Osteocyte (in vitro differentiated cells): Measurements from ENCODE around the gene SCLT1. TPM values are rescaled to one million over a fixed set of nuclear protein-coding genes. Genes with fewer than 3 reads are reported as not detected.
A peak's percentile ranks its signal among the peaks of the same experiment; 100 is the strongest.

Experiments
- DNase-seq: peaks from one replicate; pipeline ENCODE4 v3.0.0; 2021; ENCODE audit warnings: mixed read lengths; ENCODE audit not compliant: unreplicated experiment; ENCODE audit errors: extremely low spot score
- H3K27ac Mint-ChIP-seq: one replicate; pipeline ENCODE4 v1.8.0; 2021; ENCODE audit warnings: mild to moderate bottlenecking, mixed read lengths; ENCODE audit not compliant: unreplicated experiment
- H3K27me3 Mint-ChIP-seq: one replicate; pipeline ENCODE4 v1.8.0; 2021; ENCODE audit warnings: mixed read lengths; ENCODE audit not compliant: unreplicated experiment
- H3K36me3 Mint-ChIP-seq: one replicate; pipeline ENCODE4 v1.8.0; 2021; ENCODE audit warnings: mixed read lengths; ENCODE audit not compliant: unreplicated experiment
- H3K4me1 Mint-ChIP-seq: one replicate; pipeline ENCODE4 v1.8.0; 2021; ENCODE audit warnings: mixed read lengths; ENCODE audit not compliant: unreplicated experiment
- H3K4me3 Mint-ChIP-seq: one replicate; pipeline ENCODE4 v1.8.0; 2021; ENCODE audit warnings: mild to moderate bottlenecking, moderate library complexity, mixed read lengths; ENCODE audit not compliant: unreplicated experiment
- H3K9me3 Mint-ChIP-seq: one replicate; pipeline ENCODE4 v1.8.0; 2021; ENCODE audit warnings: mixed read lengths; ENCODE audit not compliant: unreplicated experiment
- CTCF ChIP-seq: fragments of 200-600 bp; sonication (generic); IDR thresholded peaks from 2 replicates; pipeline ENCODE4 v1.5.0; 2021; ENCODE audit warnings: antibody characterized with exemption, mild to moderate bottlenecking, moderate library complexity
- long read RNA-seq: library from polyadenylated mRNA; unstranded; transcript quantifications from one replicate; pipeline ENCODE4 v2.0.0, GENCODE V29; 2021
- total RNA-seq: library from RNA; stranded (reverse); gene quantifications from 2 replicates; pipeline ENCODE4 v1.2.1, GENCODE V29; 2021

SCLT1 gene
- 13.6 and 14.0 TPM in 2 replicates for total RNA-seq
- long read RNA-seq, partial matches to known transcripts: 31 of 45 reads
- long read RNA-seq, other reads (novel, unspliced or antisense): 7 of 45 reads

DNA sequence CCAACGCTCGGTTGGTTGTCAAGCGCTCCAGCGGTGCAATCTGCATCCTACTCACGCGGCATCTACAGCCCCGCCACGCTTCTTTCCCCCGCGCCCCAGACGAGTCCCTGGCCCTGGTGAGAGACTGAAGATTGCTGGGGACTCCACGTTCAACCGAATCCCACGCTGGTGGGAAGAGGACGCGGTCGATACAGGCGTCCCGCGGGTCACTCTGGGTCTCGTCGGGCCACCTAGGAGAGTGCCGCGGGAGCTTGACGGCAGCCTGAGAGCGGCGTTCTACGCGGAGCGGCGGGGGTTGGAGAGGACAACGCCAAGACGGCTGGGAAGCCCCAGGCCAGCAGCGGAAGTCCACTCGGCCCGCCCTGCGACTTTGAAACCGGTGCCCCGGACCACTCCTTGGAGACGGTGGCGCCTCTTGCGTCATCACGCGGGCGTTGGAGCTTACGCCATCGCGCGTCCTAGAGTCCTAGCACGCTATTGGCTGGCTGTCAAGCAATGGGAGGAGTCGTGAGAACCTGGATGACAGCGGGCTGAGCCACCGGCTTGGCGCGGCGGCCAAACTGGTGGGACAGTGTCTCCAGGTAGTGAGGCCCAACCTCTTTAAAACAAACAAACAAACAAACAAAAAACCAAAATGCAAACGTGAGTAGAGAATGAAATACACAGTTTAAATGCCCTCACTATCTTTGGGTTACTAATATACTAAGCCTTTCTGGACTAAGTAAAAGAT is at the start of gene SCLT1:
Gene SCLT1 (minus strand): TSS at position 349 of the 730 bp plus-strand sequence. CDS start 436 bp downstream, outside the sequence.
- Mint-ChIP-seq H3K36me3 (no peaks in the 10 kb centered on the region), H3K27ac (no peak within 1 kb of the TSS), H3K4me1 (peaks cover 22% of the 10 kb centered on the region), H3K4me3 (peak within 1 kb of the TSS; percentile 7), H3K27me3 (no peaks in the 10 kb centered on the region), H3K9me3 (no peaks in the 10 kb centered on the region)
- no peak for TF ChIP-seq CTCF
- DNase-seq: peak; percentile 98

GRCh38 chr4:129140521-129140920 is 47.2 kb upstream of the SCLT1 start:
- Mint-ChIP-seq H3K4me1 (peaks cover 8% of the 10 kb centered on the region), H3K36me3 (no peaks in the 10 kb centered on the region), H3K27ac (no peak overlapping the region), H3K9me3 (no peaks in the 10 kb centered on the region), H3K4me3 (no peak overlapping the region), H3K27me3 (no peaks in the 10 kb centered on the region)
- peak; percentile 59 for TF ChIP-seq CTCF
- no peak for DNase-seq

DNA sequence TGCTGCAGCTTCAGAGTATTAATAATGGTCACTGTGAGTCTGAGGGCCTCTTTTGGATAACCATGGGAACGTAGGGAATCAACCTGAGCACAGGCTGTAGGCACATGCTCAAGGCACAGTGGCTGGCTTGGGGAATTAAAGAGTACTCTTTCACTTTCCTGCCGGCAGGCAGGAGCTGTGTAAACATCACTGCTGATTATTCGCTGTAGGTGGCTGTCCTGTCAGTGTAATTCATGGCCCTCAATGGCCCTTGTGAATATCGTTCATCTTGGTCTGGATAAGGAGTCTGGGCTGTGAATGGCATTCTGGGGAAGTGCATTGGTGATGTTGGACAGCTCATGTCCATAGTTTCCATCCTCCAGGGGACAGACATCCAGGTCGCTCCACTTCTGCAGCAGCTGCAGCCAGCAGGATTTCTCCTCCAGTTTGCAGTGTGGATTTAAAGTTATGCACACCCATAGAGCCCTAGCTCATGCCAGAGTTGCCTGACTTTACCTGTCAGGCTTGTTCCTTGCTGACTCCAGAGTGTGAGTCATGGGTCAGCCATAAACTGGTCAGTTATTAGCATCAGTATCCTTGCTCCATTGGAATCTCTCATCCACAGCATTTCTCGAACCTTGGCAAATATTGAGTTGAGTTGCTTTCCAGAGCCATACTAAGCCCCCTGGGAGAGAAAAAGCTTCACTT is 45.6 kb upstream of the SCLT1 start:
- TF ChIP-seq CTCF: no peak
- H3K36me3 Mint-ChIP-seq: no peaks in the 10 kb centered on the region
- DNase-seq: no peak
- no peaks in the 10 kb centered on the region for H3K27me3 Mint-ChIP-seq
- H3K4me3 Mint-ChIP-seq: no peak overlapping the region
- peaks cover 2% of the 10 kb centered on the region for H3K4me1 Mint-ChIP-seq
- H3K9me3 Mint-ChIP-seq: no peaks in the 10 kb centered on the region
- H3K27ac Mint-ChIP-seq: no peak overlapping the region

DNA sequence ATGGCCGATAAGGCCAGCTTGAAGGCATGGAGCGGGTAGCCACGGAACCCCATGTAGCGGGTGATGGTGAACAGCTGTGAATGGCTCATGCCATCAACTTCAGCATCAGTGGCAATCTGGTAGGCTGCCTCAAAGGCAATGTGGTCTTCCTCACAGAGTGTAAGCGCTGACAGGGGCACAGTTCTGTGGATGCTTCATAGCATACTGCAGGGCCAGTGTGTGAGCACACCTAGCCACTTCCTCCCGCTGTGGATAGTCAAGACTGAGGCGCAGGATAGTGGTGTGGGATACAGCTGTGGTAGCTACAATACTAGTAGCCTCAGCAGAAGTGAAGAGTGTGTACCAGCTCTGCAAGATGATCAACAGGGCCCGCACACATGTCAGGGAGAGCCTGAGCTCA is 43.1 kb upstream of the SCLT1 start:
- Mint-ChIP-seq H3K36me3 (no peaks in the 10 kb centered on the region), H3K9me3 (peaks cover 4% of the 10 kb centered on the region), H3K4me1 (no peaks in the 10 kb centered on the region), H3K4me3 (no peak overlapping the region), H3K27ac (no peak overlapping the region), H3K27me3 (no peaks in the 10 kb centered on the region)
- TF ChIP-seq CTCF: no peak
- DNase-seq: no peak

DNA sequence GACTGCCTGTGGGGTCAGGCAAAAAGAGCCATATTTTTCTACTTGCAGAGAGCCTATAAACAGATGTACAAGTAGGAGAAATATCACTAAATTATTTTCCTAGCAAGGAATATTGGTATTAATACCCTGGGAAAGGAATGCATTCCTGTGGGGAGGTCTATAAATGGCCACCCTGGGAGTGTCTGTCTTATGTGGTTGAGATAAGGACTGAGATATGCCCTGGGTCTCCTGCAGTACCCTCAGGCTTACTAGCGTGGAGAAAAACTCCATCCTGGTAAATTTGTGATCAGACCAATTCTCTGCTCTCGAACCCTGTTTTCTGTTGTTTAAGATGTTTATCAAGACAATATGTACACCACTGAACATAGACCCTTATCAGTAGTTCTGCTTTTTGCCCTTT is 38.0 kb upstream of the SCLT1 start:
- no peak for DNase-seq
- Mint-ChIP-seq H3K36me3 (no peaks in the 10 kb centered on the region), H3K27me3 (no peaks in the 10 kb centered on the region), H3K4me3 (no peak overlapping the region), H3K27ac (no peak overlapping the region), H3K4me1 (no peaks in the 10 kb centered on the region), H3K9me3 (peaks cover 10% of the 10 kb centered on the region)
- TF ChIP-seq CTCF: no peak
